B cell (primary cell): ENCODE data around the gene GAD2. TPM values are rescaled to one million over a fixed set of nuclear protein-coding genes. Genes with fewer than 3 reads are reported as not detected.
A peak's percentile ranks its signal among the peaks of the same experiment; 100 is the strongest.

ENCODE experiments used
- ATAC-seq: fragments of 200-7000 bp; cut with Tn5 transposase; one replicate; pipeline ENCODE4 v1.10.0; 2021; ENCODE audit warnings: low read depth, mild to moderate bottlenecking, moderate number of reproducible peaks, moderate library complexity
- CTCF ChIA-PET: fragments of 350-600 bp; sonication (Branson Sonifier 250); formaldehyde crosslinking; loops from one replicate; lab custom pipeline; 2021; ENCODE audit warnings: antibody characterized with exemption, inconsistent platforms; lab: Charles Lee
- POLR2A ChIA-PET: fragments of 350-600 bp; sonication (Branson Sonifier 250); formaldehyde crosslinking; loops from one replicate; lab custom pipeline; 2021; ENCODE audit warnings: antibody characterized with exemption; lab: Charles Lee
- DNase-seq: peaks from one replicate; pipeline ENCODE4 v3.0.0; 2013
- H2AFZ ChIP-seq: 2 replicates; pipeline ENCODE4 v1.6.1; 2012; ENCODE audit warnings: mild to moderate bottlenecking, low read depth, low read length; ENCODE audit not compliant: insufficient read depth, poor library complexity, severe bottlenecking
- H3K27ac ChIP-seq, 2 donors: 1 replicate in 1 of 2; 2 replicates in 1 of 2; pipeline ENCODE4 v1.5.1; 2012 to 2013; ENCODE audit warnings: low read length in 2 of 2, mild to moderate bottlenecking in 2 of 2, moderate library complexity in 1 of 2
- H3K27me3 ChIP-seq, 4 experiments: fragments of 200-600 bp in 1 of 4; sonication (generic) in 1 of 4; replicated peaks in 1 of 4; 1 replicate in 2 of 4; 2 replicates in 2 of 4; pipeline versions ENCODE4 v1.6.1 to v1.7.0; 2013 to 2016; ENCODE audit warnings: low read length in 3 of 4, mild to moderate bottlenecking in 2 of 4, mixed read lengths in 1 of 4, moderate library complexity in 1 of 4; ENCODE audit not compliant: insufficient read depth in 4 of 4, control insufficient read depth in 3 of 4; ENCODE audit errors: control extremely low read depth in 1 of 4
- H3K36me3 ChIP-seq, 2 experiments: replicated peaks in 1 of 2; 1 replicate in 1 of 2; 2 replicates in 1 of 2; pipeline versions ENCODE4 v1.6.1 to v1.7.1; 2013; ENCODE audit warnings: low read length in 1 of 2; ENCODE audit not compliant: insufficient read depth in 2 of 2, control insufficient read depth in 1 of 2; ENCODE audit errors: control extremely low read depth in 1 of 2, extremely low read depth in 1 of 2
- H3K4me1 ChIP-seq, 2 donors: fragments of 200-600 bp in 1 of 2; sonication (generic) in 1 of 2; 1 replicate in 1 of 2; 2 replicates in 1 of 2; pipeline versions ENCODE4 v1.5.1 to v1.6.1; 2013 to 2017; ENCODE audit warnings: low read length in 2 of 2; ENCODE audit not compliant: control insufficient read depth in 2 of 2, insufficient read depth in 2 of 2
- H3K4me2 ChIP-seq: replicated peaks from 2 replicates; pipeline ENCODE3; 2012; ENCODE audit warnings: mild to moderate bottlenecking, low read depth, low read length; ENCODE audit not compliant: poor library complexity, severe bottlenecking
- H3K4me3 ChIP-seq, 5 experiments: fragments of 200-600 bp in 1 of 5; sonication (generic) in 1 of 5; 1 replicate in 3 of 5; 2 replicates in 2 of 5; pipeline versions ENCODE4 v1.5.1 to v1.7.0; 2011 to 2016; ENCODE audit warnings: low read length in 4 of 5, mild to moderate bottlenecking in 4 of 5, low read depth in 2 of 5, control low read depth in 1 of 5, moderate library complexity in 1 of 5; ENCODE audit not compliant: insufficient read depth in 1 of 5; ENCODE audit errors: control extremely low read depth in 1 of 5, extremely low read depth in 1 of 5
- H3K79me2 ChIP-seq: fragments of 200-600 bp; sonication (generic); one replicate; pipeline ENCODE4 v1.6.0; 2016; ENCODE audit warnings: low read length; ENCODE audit not compliant: control insufficient read depth, insufficient read depth
- H3K9ac ChIP-seq: fragments of 200-600 bp; sonication (generic); 2 replicates; pipeline ENCODE4 v1.6.1; 2017; ENCODE audit warnings: mild to moderate bottlenecking, low read length, moderate library complexity
- H3K9me3 ChIP-seq, 3 donors: one replicate each; pipeline versions ENCODE4 v1.6.1 to v1.7.1; 2013; ENCODE audit warnings: low read length in 2 of 3; ENCODE audit not compliant: control insufficient read depth in 2 of 3, insufficient read depth in 1 of 3; ENCODE audit errors: control extremely low read depth in 1 of 3
- H4K20me1 ChIP-seq: 2 replicates; pipeline ENCODE4 v1.6.0; 2012; ENCODE audit warnings: mild to moderate bottlenecking, low read length; ENCODE audit not compliant: insufficient read depth, control insufficient read depth, poor library complexity, severe bottlenecking
- H3K27ac Mint-ChIP-seq: one replicate; pipeline ENCODE4 v1.8.0; 2021; ENCODE audit warnings: mixed read lengths
- H3K27me3 Mint-ChIP-seq: one replicate; pipeline ENCODE4 v1.8.0; 2021; ENCODE audit warnings: mixed read lengths
- H3K4me1 Mint-ChIP-seq: one replicate; pipeline ENCODE4 v1.8.0; 2021; ENCODE audit warnings: mixed read lengths
- H3K4me3 Mint-ChIP-seq: one replicate; pipeline ENCODE4 v1.8.0; 2021; ENCODE audit warnings: mixed read lengths
- H3K9me3 Mint-ChIP-seq: one replicate; pipeline ENCODE4 v1.8.0; 2022; ENCODE audit warnings: mixed read lengths; ENCODE audit not compliant: insufficient read depth
- EZH2 ChIP-seq: IDR thresholded peaks from 2 replicates; pipeline ENCODE4 v1.6.1; 2012; ENCODE audit warnings: borderline replicate concordance, low read depth, mild to moderate bottlenecking, moderate library complexity, low read length; ENCODE audit not compliant: insufficient read depth, poor library complexity, severe bottlenecking
- WGBS: methylation state at CpG from one replicate; pipeline ENCODE4 v1.1.5; 2013; ENCODE audit warnings: missing lambda C conversion rate; ENCODE audit not compliant: insufficient coverage; 5-methylcytosine and 5-hydroxymethylcytosine counted together
- intact Hi-C: fragments of 100-400 bp; cut with micrococcal nuclease; formaldehyde crosslinking; loops from one replicate; pipeline ENCODE4 v1.10.0; 2022
- polyA plus RNA-seq: library from polyadenylated mRNA; depleted of rRNA; stranded (reverse); fragments of >200 nt; gene quantifications from 2 replicates; pipeline ENCODE4 v1.2.3, GENCODE V29; 2012
- total RNA-seq, 2 donors: library from RNA; stranded (reverse); fragments of 120-200 nt in 1 of 2; gene quantifications; 1 replicate in 1 of 2; 2 replicates in 1 of 2; pipeline versions ENCODE4 v1.2.3 to v1.2.4, GENCODE V29; 2013 to 2022
- TF ChIP-seq, protein P1 (sequence below): fragments of 200-600 bp; IDR thresholded peaks from one replicate; pipeline ENCODE4 v1.8.0; 2022; ENCODE audit warnings: antibody characterized with exemption, mild to moderate bottlenecking

The GAD2 gene
- total and polyA plus RNA-seq, 2 donors (not counting 1 experiment from before 2014, with no cell fraction given), result not detected

DNA sequence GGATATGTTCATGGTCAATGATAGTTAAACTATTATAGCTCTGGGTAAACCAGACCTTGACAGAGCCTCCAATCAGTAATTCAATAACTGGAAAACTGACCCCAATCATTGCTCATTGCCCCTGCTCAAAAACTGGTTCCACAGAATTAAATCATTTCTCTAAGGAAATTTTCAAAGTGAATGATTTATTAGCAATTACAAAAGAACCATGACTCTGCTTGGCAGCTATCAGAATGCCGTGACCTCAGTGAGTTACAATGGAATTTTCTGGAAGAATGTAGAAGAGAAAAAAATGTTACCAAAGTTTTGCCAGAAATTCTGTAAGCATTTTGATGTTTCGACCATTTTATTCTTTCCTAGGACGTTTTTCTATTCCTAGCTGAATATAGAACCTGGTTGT lies 114.8 kb downstream of the GAD2 start:
- no peak overlapping the region for H3K4me3 Mint-ChIP-seq
- 93% methylated on average over 2 of the region's 3 CpGs for WGBS
- CTCF ChIA-PET, result interaction anchor here (1.3 to 8.4 kb wide), 3 partner anchors 140 to 551 kb away, joined by 3 to 144 read pairs (median 3); no protein-coding TSS in a partner anchor

DNA sequence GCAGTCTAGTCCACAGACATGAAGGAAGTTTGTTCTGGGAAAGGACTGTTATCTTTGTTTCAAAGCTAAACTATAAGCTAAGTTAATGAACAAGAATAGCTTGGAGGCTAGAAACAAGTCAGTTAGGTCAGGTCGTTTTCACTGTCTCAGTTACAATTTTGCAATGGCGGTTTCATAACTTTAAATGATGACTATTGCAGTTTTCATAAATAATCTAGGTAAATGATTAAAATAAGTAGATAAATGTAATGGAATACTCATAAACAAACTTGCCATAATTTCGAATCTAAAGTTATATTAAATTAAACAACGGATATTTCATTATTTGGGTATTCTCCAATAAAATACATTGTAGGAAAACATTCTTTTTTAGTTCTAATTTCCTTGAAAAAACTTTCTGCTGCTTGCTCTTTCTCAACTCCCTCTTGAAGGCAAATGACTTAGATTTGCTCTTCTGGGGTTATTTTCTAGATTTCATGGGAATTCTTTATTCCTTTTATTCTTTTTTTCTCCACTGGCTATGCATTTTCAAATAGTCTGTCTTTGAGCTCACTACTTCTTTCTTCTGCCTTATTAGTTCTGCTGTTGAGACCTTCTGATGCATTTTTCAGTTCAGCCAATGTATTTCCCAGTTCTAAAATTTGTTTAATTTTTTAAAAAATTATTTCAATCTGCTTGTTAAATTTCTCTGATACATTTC lies 117.8 kb downstream of the GAD2 start:
- CTCF ChIA-PET, result interaction anchor here (0.6 to 8.4 kb wide), 22 partner anchors 10 to 1322 kb away, joined by 3 to 144 read pairs (median 4); no protein-coding TSS in a partner anchor
- H3K4me3 ChIP-seq, result no peak overlapping the region
- H3K4me1 ChIP-seq, result peaks cover 5% of the 10 kb centered on the region in 2 donors
- no peak overlapping the region for H3K27ac ChIP-seq
- H3K36me3 ChIP-seq, result no peaks in the 10 kb centered on the region
- ATAC-seq, result no peak
- no peaks in the 10 kb centered on the region for H3K79me2 ChIP-seq
- peaks cover 0 to 12% (median 0%) of the 10 kb centered on the region in 3 donors for H3K9me3 ChIP-seq
- H3K27me3 Mint-ChIP-seq, result peaks cover 3% of the 10 kb centered on the region
- H3K27ac Mint-ChIP-seq, result no peak overlapping the region
- H3K4me3 Mint-ChIP-seq, result no peak overlapping the region
- H3K4me1 Mint-ChIP-seq, result peaks cover 6% of the 10 kb centered on the region
- H3K9ac ChIP-seq, result no peak overlapping the region
- POLR2A ChIA-PET, result no interaction called here
- intact Hi-C loops, result loop anchor here (2.0 kb wide), 1 partner anchor 1026 kb away; no protein-coding TSS in a partner anchor
- DNase-seq, result no peak
- peak overlapping the region; percentile 79 for H2AFZ ChIP-seq
- no CpG with 5 or more reads among the region's 4 CpGs for WGBS
- no peak for TF ChIP-seq EZH2
- TF ChIP-seq, protein P1, sequence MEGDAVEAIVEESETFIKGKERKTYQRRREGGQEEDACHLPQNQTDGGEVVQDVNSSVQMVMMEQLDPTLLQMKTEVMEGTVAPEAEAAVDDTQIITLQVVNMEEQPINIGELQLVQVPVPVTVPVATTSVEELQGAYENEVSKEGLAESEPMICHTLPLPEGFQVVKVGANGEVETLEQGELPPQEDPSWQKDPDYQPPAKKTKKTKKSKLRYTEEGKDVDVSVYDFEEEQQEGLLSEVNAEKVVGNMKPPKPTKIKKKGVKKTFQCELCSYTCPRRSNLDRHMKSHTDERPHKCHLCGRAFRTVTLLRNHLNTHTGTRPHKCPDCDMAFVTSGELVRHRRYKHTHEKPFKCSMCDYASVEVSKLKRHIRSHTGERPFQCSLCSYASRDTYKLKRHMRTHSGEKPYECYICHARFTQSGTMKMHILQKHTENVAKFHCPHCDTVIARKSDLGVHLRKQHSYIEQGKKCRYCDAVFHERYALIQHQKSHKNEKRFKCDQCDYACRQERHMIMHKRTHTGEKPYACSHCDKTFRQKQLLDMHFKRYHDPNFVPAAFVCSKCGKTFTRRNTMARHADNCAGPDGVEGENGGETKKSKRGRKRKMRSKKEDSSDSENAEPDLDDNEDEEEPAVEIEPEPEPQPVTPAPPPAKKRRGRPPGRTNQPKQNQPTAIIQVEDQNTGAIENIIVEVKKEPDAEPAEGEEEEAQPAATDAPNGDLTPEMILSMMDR, result no peak
- H4K20me1 ChIP-seq, result no peaks in the 10 kb centered on the region
- H3K9me3 Mint-ChIP-seq, result peaks cover 2% of the 10 kb centered on the region
- no peaks in the 10 kb centered on the region for H3K27me3 ChIP-seq
- H3K4me2 ChIP-seq, result no peak overlapping the region

More for the DNA sequence above, 114.8 kb downstream of the GAD2 start:
- POLR2A ChIA-PET, result no interaction called here
- Histone ChIP-seq H4K20me1 (no peaks in the 10 kb centered on the region), H3K27ac (no peak overlapping the region), H3K4me3 (no peak overlapping the region), H3K79me2 (no peaks in the 10 kb centered on the region), H3K9me3 (peaks cover 0 to 12% (median 0%) of the 10 kb centered on the region in 3 donors), H3K4me2 (no peak overlapping the region), H3K9ac (no peak overlapping the region), H3K4me1 (peaks cover 5% of the 10 kb centered on the region in 2 donors), H3K36me3 (no peaks in the 10 kb centered on the region), H2AFZ (no peak overlapping the region), H3K27me3 (no peaks in the 10 kb centered on the region)
- Mint-ChIP-seq H3K27me3 (peaks cover 3% of the 10 kb centered on the region), H3K4me1 (peaks cover 6% of the 10 kb centered on the region), H3K27ac (no peak overlapping the region), H3K9me3 (peaks cover 2% of the 10 kb centered on the region)
- TF ChIP-seq EZH2, result no peak
- TF ChIP-seq, protein P1, result no peak
- no peak for ATAC-seq
- DNase-seq, result no peak
- intact Hi-C loops, result no loop called here
